Parathyroid adenoma (tissue), 2 donors: ENCODE data around the gene SECISBP2L.

ENCODE experiments used
- H2AFZ ChIP-seq: fragments of 300-600 bp; sonication (generic); one replicate; pipeline ENCODE4 v1.7.0; 2017; ENCODE audit warnings: antibody characterized with exemption, mild to moderate bottlenecking
- H3K27ac ChIP-seq: fragments of 300-600 bp; sonication (generic); one replicate; pipeline ENCODE4 v1.7.0; 2017
- H3K27me3 ChIP-seq: fragments of 300-600 bp; sonication (generic); one replicate; pipeline ENCODE4 v1.7.0; 2017; ENCODE audit warnings: low read length; ENCODE audit not compliant: control insufficient read depth, insufficient read depth
- H3K36me3 ChIP-seq: fragments of 300-600 bp; sonication (generic); one replicate; pipeline ENCODE4 v1.7.0; 2017; ENCODE audit warnings: low read length; ENCODE audit not compliant: control insufficient read depth, insufficient read depth
- H3K4me1 ChIP-seq: fragments of 300-600 bp; sonication (generic); one replicate; pipeline ENCODE4 v1.7.0; 2017; ENCODE audit warnings: control low read depth
- H3K4me2 ChIP-seq: fragments of 300-600 bp; sonication (generic); one replicate; pipeline ENCODE4 v1.7.0; 2017; ENCODE audit warnings: low read length
- H3K4me3 ChIP-seq: fragments of 300-600 bp; sonication (generic); one replicate; pipeline ENCODE4 v1.7.0; 2017; ENCODE audit warnings: low read depth, low read length
- H3K79me2 ChIP-seq: fragments of 300-600 bp; sonication (generic); one replicate; pipeline ENCODE4 v1.7.0; 2017; ENCODE audit warnings: control low read depth
- H3K9ac ChIP-seq: fragments of 300-600 bp; sonication (generic); one replicate; pipeline ENCODE4 v1.7.0; 2017; ENCODE audit warnings: mild to moderate bottlenecking
- H3K9me3 ChIP-seq: fragments of 300-600 bp; sonication (generic); one replicate; pipeline ENCODE4 v1.7.0; 2017; ENCODE audit warnings: low read length; ENCODE audit not compliant: control insufficient read depth
- CTCF ChIP-seq: fragments of 300-600 bp; sonication (generic); IDR thresholded peaks from one replicate; pipeline ENCODE4 v1.7.0; 2017; ENCODE audit warnings: antibody characterized with exemption, mild to moderate bottlenecking
- donor health status: primary hyperparathyroidism.

Gene SECISBP2L

GRCh38 chr15:49085696-49086459 lies 39.6 kb upstream of the SECISBP2L start:
- Histone ChIP-seq H3K9ac (no peak overlapping the region), H3K79me2 (no peaks in the 10 kb centered on the region), H2AFZ (peak overlapping the region; percentile 38), H3K4me2 (no peak overlapping the region), H3K4me1 (peaks cover 5% of the 10 kb centered on the region), H3K27me3 (no peaks in the 10 kb centered on the region), H3K27ac (no peak overlapping the region), H3K9me3 (no peaks in the 10 kb centered on the region), H3K36me3 (no peaks in the 10 kb centered on the region), H3K4me3 (no peak overlapping the region)
- TF ChIP-seq CTCF, result no peak

GRCh38 chr15:49084285-49084570 lies 38.0 kb upstream of the SECISBP2L start:
- Histone ChIP-seq H3K36me3 (no peaks in the 10 kb centered on the region), H3K79me2 (no peaks in the 10 kb centered on the region), H3K9me3 (no peaks in the 10 kb centered on the region), H3K27me3 (no peaks in the 10 kb centered on the region), H2AFZ (peak overlapping the region; percentile 13), H3K4me1 (peaks cover 5% of the 10 kb centered on the region), H3K4me2 (peak overlapping the region; percentile 22), H3K27ac (no peak overlapping the region), H3K4me3 (no peak overlapping the region), H3K9ac (no peak overlapping the region)
- no peak for TF ChIP-seq CTCF

- Histone ChIP-seq H2AFZ (peak overlapping the region; percentile 13), H3K36me3 (no peaks in the 10 kb centered on the region), H3K4me3 (no peak overlapping the region), H3K9ac (no peak overlapping the region), H3K9me3 (no peaks in the 10 kb centered on the region), H3K4me1 (peaks cover 2% of the 10 kb centered on the region), H3K27ac (no peak overlapping the region), H3K79me2 (no peaks in the 10 kb centered on the region), H3K4me2 (peak overlapping the region; percentile 22), H3K27me3 (no peaks in the 10 kb centered on the region)
- no peak for TF ChIP-seq CTCF
Measured at GRCh38 chr15:49083401-49084284, 37.4 kb upstream of the SECISBP2L start.

- Histone ChIP-seq H3K27ac (no peak overlapping the region), H3K4me2 (no peak overlapping the region), H3K27me3 (no peaks in the 10 kb centered on the region), H3K9ac (no peak overlapping the region), H3K79me2 (no peaks in the 10 kb centered on the region), H3K9me3 (no peaks in the 10 kb centered on the region), H3K4me3 (no peak overlapping the region), H3K4me1 (peaks cover 2% of the 10 kb centered on the region), H3K36me3 (no peaks in the 10 kb centered on the region), H2AFZ (no peak overlapping the region)
- no peak for TF ChIP-seq CTCF
Measured at GRCh38 chr15:49082960-49083359, 36.7 kb upstream of the SECISBP2L start.
